Skeletal muscle tissue (tissue), 4 donors: ENCODE measurements around the gene HOXD3. TPM values are rescaled to one million over a fixed set of nuclear protein-coding genes. Genes with fewer than 3 reads are reported as not detected.

ENCODE experiments used
- H3K27ac ChIP-seq: one replicate; pipeline ENCODE4 v1.7.0; 2013; ENCODE audit warnings: mild to moderate bottlenecking, low read depth, low read length, inconsistent platforms
- H3K27me3 ChIP-seq, 3 donors: one replicate each; pipeline ENCODE4 v1.7.0; 2013; ENCODE audit warnings: low read length in 3 of 3; ENCODE audit not compliant: control insufficient read depth in 3 of 3, insufficient read depth in 3 of 3
- H3K36me3 ChIP-seq, 3 donors: one replicate each; pipeline ENCODE4 v1.7.0; 2013; ENCODE audit warnings: low read length in 3 of 3; ENCODE audit not compliant: control insufficient read depth in 3 of 3, insufficient read depth in 3 of 3
- H3K4me1 ChIP-seq, 3 donors: one replicate each; pipeline ENCODE4 v1.7.0; 2013; ENCODE audit warnings: low read length in 3 of 3, mild to moderate bottlenecking in 3 of 3; ENCODE audit not compliant: control insufficient read depth in 3 of 3, insufficient read depth in 3 of 3
- H3K4me3 ChIP-seq, 3 donors: one replicate each; pipeline ENCODE4 v1.7.0; 2013; ENCODE audit warnings: low read length in 3 of 3
- H3K9ac ChIP-seq, 3 donors: one replicate each; pipeline ENCODE4 v1.7.0; 2013; ENCODE audit warnings: low read length in 3 of 3, mild to moderate bottlenecking in 3 of 3, moderate library complexity in 2 of 3, low read depth in 1 of 3
- H3K9me3 ChIP-seq, 3 donors: one replicate each; pipeline ENCODE4 v1.7.0; 2013; ENCODE audit warnings: low read length in 3 of 3; ENCODE audit not compliant: control insufficient read depth in 3 of 3
- total RNA-seq: library from RNA; depleted of rRNA; stranded (reverse); fragments of >200 nt; gene quantifications from one replicate; pipeline ENCODE4 v1.2.3, GENCODE V29; 2014
- donor health status: Osteomylitis.

HOXD3 gene
- total RNA-seq, 1 donor from 2014 or later, result 4.2 TPM

GRCh38 chr2:176187899-176188773, 31.0 kb downstream of the HOXD3 start, which contains the start of gene HOXD1:
HOXD1 (plus strand) TSS chr2:176188668; CDS start chr2:176188802, 134 bp downstream.
- peak within 1 kb of the TSS; percentile 57 to 71 (median 62) for H3K9ac ChIP-seq
- H3K27me3 ChIP-seq, result peaks cover 33 to 52% (median 42%) of the 10 kb centered on the region in 3 donors
- H3K4me1 ChIP-seq, result peaks cover 13 to 20% (median 14%) of the 10 kb centered on the region in 3 donors
- H3K27ac ChIP-seq, result no peak within 1 kb of the TSS
- H3K9me3 ChIP-seq, result no peaks in the 10 kb centered on the region
- no peaks in the 10 kb centered on the region for H3K36me3 ChIP-seq
- peak within 1 kb of the TSS; percentile 77 to 82 (median 80) for H3K4me3 ChIP-seq

DNA sequence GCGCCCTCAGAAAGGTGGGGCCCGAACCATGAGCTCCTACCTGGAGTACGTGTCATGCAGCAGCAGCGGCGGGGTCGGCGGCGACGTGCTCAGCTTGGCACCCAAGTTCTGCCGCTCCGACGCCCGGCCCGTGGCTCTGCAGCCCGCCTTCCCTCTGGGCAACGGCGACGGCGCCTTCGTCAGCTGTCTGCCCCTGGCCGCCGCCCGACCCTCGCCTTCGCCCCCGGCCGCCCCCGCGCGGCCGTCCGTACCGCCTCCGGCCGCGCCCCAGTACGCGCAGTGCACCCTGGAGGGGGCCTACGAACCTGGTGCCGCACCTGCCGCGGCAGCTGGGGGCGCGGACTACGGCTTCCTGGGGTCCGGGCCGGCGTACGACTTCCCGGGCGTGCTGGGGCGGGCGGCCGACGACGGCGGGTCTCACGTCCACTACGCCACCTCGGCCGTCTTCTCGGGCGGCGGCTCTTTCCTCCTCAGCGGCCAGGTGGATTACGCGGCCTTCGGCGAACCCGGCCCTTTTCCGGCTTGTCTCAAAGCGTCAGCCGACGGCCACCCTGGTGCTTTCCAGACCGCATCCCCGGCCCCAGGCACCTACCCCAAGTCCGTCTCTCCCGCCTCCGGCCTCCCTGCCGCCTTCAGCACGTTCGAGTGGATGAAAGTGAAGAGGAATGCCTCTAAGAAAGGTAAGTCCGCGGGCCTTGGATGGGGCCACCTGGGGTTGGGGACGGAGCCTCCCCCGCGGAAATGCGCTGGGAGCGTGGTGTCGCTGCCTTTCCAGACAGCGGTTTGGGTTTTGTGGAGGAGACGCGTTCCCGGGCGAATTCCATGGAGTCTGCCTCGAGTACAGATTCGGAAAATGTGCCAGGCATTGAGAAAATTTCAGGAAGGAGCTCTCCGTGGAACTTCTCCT, 31.9 kb downstream of the HOXD3 start:
- Histone ChIP-seq H3K4me1 (peaks cover 13 to 20% (median 14%) of the 10 kb centered on the region in 3 donors), H3K27ac (no peak overlapping the region), H3K9me3 (no peaks in the 10 kb centered on the region), H3K4me3 (peak overlapping the region; percentile 65 to 80 (median 77)), H3K36me3 (no peaks in the 10 kb centered on the region), H3K9ac (peak overlapping the region in 2 of 3 donors; percentile 57 to 62), H3K27me3 (peaks cover 33 to 52% (median 39%) of the 10 kb centered on the region in 3 donors)

GRCh38 chr2:176189681-176190641, 32.9 kb downstream of the HOXD3 start:
- H3K27ac ChIP-seq, result no peak overlapping the region
- H3K9ac ChIP-seq, result peak overlapping the region in 1 of 3 donors; percentile 45
- H3K9me3 ChIP-seq, result no peaks in the 10 kb centered on the region
- H3K4me3 ChIP-seq, result peak overlapping the region in 1 of 3 donors; percentile 48
- peaks cover 36 to 54% (median 41%) of the 10 kb centered on the region in 3 donors for H3K27me3 ChIP-seq
- H3K4me1 ChIP-seq, result peaks cover 13 to 20% (median 14%) of the 10 kb centered on the region in 3 donors
- no peaks in the 10 kb centered on the region for H3K36me3 ChIP-seq

DNA sequence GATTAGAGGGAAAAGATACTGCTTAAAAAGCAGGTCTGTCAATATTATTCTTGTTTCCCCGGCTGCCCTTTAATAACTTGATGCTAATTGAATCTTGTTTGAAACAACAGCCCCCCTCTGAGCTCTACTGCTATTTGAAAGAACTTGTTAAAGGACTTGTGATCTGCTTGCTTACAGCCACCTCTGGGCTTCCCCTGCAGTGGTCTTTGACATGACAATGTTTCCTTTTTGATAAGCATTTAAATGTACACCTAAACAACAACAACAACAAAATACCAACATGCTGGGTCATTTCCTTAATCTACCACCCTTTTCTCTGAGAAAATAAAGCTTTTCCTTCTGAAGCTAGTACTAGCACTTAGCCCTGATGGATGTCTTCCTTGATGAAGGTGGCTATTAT, 35.2 kb downstream of the HOXD3 start:
- Histone ChIP-seq H3K4me1 (peaks cover 13 to 20% (median 14%) of the 10 kb centered on the region in 3 donors), H3K4me3 (no peak overlapping the region), H3K36me3 (no peaks in the 10 kb centered on the region), H3K27me3 (peaks cover 35 to 49% (median 41%) of the 10 kb centered on the region in 3 donors), H3K27ac (no peak overlapping the region), H3K9ac (no peak overlapping the region), H3K9me3 (no peaks in the 10 kb centered on the region)

DNA sequence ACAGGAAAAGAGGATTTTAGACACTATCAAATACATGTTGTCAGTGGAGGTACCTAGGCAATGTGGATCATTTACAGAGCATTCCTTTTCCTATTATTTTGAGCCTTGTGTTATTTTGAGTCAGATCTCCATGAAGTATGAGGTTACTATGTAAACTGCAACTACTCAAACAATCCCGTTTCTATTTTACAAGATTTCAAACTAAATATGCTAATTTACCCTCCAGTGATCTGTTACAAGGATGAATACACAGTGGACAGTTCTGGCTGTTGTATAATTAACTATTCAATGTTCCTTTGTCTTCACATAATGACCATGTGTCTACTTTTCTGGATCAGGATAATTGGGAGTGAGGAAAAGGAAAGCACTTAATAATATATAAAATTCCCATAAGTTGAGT, 35.9 kb downstream of the HOXD3 start:
- Histone ChIP-seq H3K4me1 (peaks cover 9 to 14% (median 13%) of the 10 kb centered on the region in 3 donors), H3K9me3 (no peaks in the 10 kb centered on the region), H3K4me3 (no peak overlapping the region), H3K9ac (no peak overlapping the region), H3K36me3 (no peaks in the 10 kb centered on the region), H3K27me3 (peaks cover 35 to 42% (median 38%) of the 10 kb centered on the region in 3 donors), H3K27ac (no peak overlapping the region)

DNA sequence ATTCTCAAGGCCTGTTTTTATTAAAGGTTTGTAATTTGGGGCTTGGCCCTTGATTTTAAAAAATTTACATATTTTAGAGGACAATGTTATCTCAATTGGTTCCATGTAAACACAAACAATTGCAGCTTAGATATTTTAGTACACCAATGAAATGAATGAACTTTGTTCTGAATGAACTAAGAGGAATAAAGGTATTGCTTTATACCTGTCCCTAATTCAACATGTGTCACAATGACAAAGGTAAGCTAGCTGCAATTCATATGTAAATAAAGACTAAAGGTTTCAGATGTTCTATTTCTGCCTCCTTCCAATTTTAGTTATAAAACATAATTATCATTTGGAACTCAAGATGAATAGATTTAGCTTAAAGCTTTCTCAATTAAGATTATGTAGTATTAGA, 42.8 kb downstream of the HOXD3 start:
- H3K4me3 ChIP-seq, result no peak overlapping the region
- no peaks in the 10 kb centered on the region for H3K4me1 ChIP-seq
- H3K27me3 ChIP-seq, result peaks cover 3 to 7% (median 3%) of the 10 kb centered on the region in 3 donors

DNA sequence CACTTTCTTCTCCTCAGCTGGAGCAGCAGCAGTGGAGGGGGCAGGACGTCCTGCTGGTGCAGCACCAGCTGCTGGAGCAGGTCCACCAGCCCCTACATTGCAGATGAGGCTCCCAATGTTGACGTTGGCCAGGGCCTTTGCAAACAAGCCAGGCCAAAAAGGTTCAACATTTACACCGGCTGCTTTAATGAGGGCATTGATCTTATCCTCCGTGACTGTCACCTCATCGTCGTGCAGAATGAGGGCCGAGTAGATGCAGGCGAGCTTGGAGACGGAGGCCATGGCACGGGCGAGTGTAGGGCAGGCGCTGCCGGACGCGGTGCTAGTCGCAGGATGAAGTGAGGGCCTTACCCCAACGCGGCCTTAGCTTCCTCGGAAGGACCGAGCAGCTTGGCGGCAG, 43.9 kb downstream of the HOXD3 start:
- Histone ChIP-seq H3K36me3 (no peaks in the 10 kb centered on the region), H3K4me1 (no peaks in the 10 kb centered on the region), H3K4me3 (no peak overlapping the region), H3K27me3 (peaks cover 3 to 7% (median 3%) of the 10 kb centered on the region in 3 donors), H3K9me3 (no peaks in the 10 kb centered on the region), H3K9ac (no peak overlapping the region), H3K27ac (no peak overlapping the region)

More for the DNA sequence above, 42.8 kb downstream of the HOXD3 start:
- Histone ChIP-seq H3K27ac (no peak overlapping the region), H3K9ac (no peak overlapping the region), H3K36me3 (no peaks in the 10 kb centered on the region), H3K9me3 (no peaks in the 10 kb centered on the region)

- Histone ChIP-seq H3K9me3 (no peaks in the 10 kb centered on the region), H3K36me3 (no peaks in the 10 kb centered on the region), H3K4me3 (no peak overlapping the region), H3K4me1 (no peaks in the 10 kb centered on the region), H3K9ac (no peak overlapping the region), H3K27ac (no peak overlapping the region), H3K27me3 (peaks cover 0 to 7% (median 0%) of the 10 kb centered on the region in 3 donors)
These were observed 45.4 kb downstream of the HOXD3 start for GRCh38 chr2:176202491-176202890.

GRCh38 chr2:176205126-176205525, 48.0 kb downstream of the HOXD3 start:
- H3K27me3 ChIP-seq, result peaks cover 0 to 7% (median 0%) of the 10 kb centered on the region in 3 donors

More at GRCh38 chr2:176205126-176205525, 48.0 kb downstream of the HOXD3 start:
- Histone ChIP-seq H3K4me1 (no peaks in the 10 kb centered on the region), H3K9ac (no peak overlapping the region), H3K27ac (no peak overlapping the region), H3K9me3 (no peaks in the 10 kb centered on the region), H3K4me3 (no peak overlapping the region), H3K36me3 (no peaks in the 10 kb centered on the region)
